ENCODE measurements around the gene CAMTA1. TPM values are rescaled to one million over a fixed set of nuclear protein-coding genes. Genes with fewer than 3 reads are reported as not detected.

CAMTA1 gene
- total RNA-seq, 5 donors from 2014 or later (not counting 1 experiment from before 2014, with no cell fraction given): 29.7 to 37.4 (median 34.6) TPM

- ChIA-PET CTCF (no interaction called here), POLR2A (no interaction called here)
- Histone ChIP-seq H3K27ac (ENCODE audit: low read length) (no peak overlapping the region), H3K9me3 (no peaks in the 10 kb centered on the region), H3K4me3 (ENCODE audit: control insufficient read depth in 1 of 2, extremely low read depth in 1 of 2, low read length in 1 of 2) (no peak overlapping the region), H3K27me3 (replicated peaks in 1 of 2; ENCODE audit: control insufficient read depth in 2 of 2, extremely low read depth in 1 of 2, insufficient read depth in 2 of 2, low read length in 1 of 2) (peaks cover 2 to 26% of the 10 kb centered on the region in 2 experiments), H3K36me3 (ENCODE audit: control insufficient read depth in 2 of 2, extremely low read depth in 1 of 2, insufficient read depth in 1 of 2, low read length in 1 of 2) (no peaks in the 10 kb centered on the region), H3K4me1 (ENCODE audit: control insufficient read depth in 1 of 2, extremely low read depth in 1 of 2, insufficient read depth in 2 of 2, low read length in 2 of 2) (no peaks in the 10 kb centered on the region)
- H3K9me3 Mint-ChIP-seq: peaks cover 5 to 9% (median 6%) of the 10 kb centered on the region in 3 donors
- H3K4me3 Mint-ChIP-seq: no peak overlapping the region
- H3K4me1 Mint-ChIP-seq: no peaks in the 10 kb centered on the region
- H3K27me3 Mint-ChIP-seq: peaks cover 31 to 36% of the 10 kb centered on the region in 2 donors
- H3K27ac Mint-ChIP-seq: peak overlapping the region in 1 of 2 donors; percentile 13
- ATAC-seq (replicated peaks in 1 of 4) (no peak), DNase-seq (no peak)
- 85% methylated on average over 3 of the region's 4 CpGs for WGBS (ENCODE audit: insufficient coverage)
- no peaks in the 10 kb centered on the region for H3K36me3 Mint-ChIP-seq
These were observed 478.8 kb downstream of the CAMTA1 start for GRCh38 chr1:7264101-7264500.

- peaks cover 31 to 36% of the 10 kb centered on the region in 2 donors for H3K27me3 Mint-ChIP-seq
These were observed 480.6 kb downstream of the CAMTA1 start for GRCh38 chr1:7265771-7266371.

GRCh38 chr1:7266561-7266960, 481.3 kb downstream of the CAMTA1 start:
- peaks cover 30 to 43% of the 10 kb centered on the region in 2 donors for H3K27me3 Mint-ChIP-seq
- ATAC-seq (replicated peaks in 1 of 4): no peak
- H3K4me3 ChIP-seq (ENCODE audit: control insufficient read depth in 1 of 2, extremely low read depth in 1 of 2, low read length in 1 of 2): no peak overlapping the region
- H3K27me3 ChIP-seq (replicated peaks in 1 of 2; ENCODE audit: control insufficient read depth in 2 of 2, extremely low read depth in 1 of 2, insufficient read depth in 2 of 2, low read length in 1 of 2): peaks cover 2 to 26% of the 10 kb centered on the region in 2 experiments
- H3K4me1 Mint-ChIP-seq: no peaks in the 10 kb centered on the region
- 88% methylated on average over 5 of the region's 5 CpGs for WGBS (ENCODE audit: insufficient coverage)
- H3K4me1 ChIP-seq (ENCODE audit: control insufficient read depth in 1 of 2, extremely low read depth in 1 of 2, insufficient read depth in 2 of 2, low read length in 2 of 2): no peaks in the 10 kb centered on the region
- peaks cover 10 to 16% (median 14%) of the 10 kb centered on the region in 3 donors for H3K9me3 Mint-ChIP-seq
- peaks cover 3% of the 10 kb centered on the region for H3K9me3 ChIP-seq
- ChIA-PET POLR2A (no interaction called here), CTCF (no interaction called here)
- no peaks in the 10 kb centered on the region for H3K36me3 ChIP-seq (ENCODE audit: control insufficient read depth in 2 of 2, extremely low read depth in 1 of 2, insufficient read depth in 1 of 2, low read length in 1 of 2)
- H3K4me3 Mint-ChIP-seq: no peak overlapping the region
- DNase-seq: no peak
- no peak overlapping the region for H3K27ac ChIP-seq (ENCODE audit: low read length)
- H3K36me3 Mint-ChIP-seq: no peaks in the 10 kb centered on the region
- no peak overlapping the region for H3K27ac Mint-ChIP-seq

More at GRCh38 chr1:7265771-7266371, 480.6 kb downstream of the CAMTA1 start:
- Histone ChIP-seq H3K4me3 (ENCODE audit: control insufficient read depth in 1 of 2, extremely low read depth in 1 of 2, low read length in 1 of 2) (no peak overlapping the region), H3K9me3 (peaks cover 3% of the 10 kb centered on the region), H3K4me1 (ENCODE audit: control insufficient read depth in 1 of 2, extremely low read depth in 1 of 2, insufficient read depth in 2 of 2, low read length in 2 of 2) (no peaks in the 10 kb centered on the region), H3K27me3 (replicated peaks in 1 of 2; ENCODE audit: control insufficient read depth in 2 of 2, extremely low read depth in 1 of 2, insufficient read depth in 2 of 2, low read length in 1 of 2) (peaks cover 2 to 26% of the 10 kb centered on the region in 2 experiments), H3K36me3 (ENCODE audit: control insufficient read depth in 2 of 2, extremely low read depth in 1 of 2, insufficient read depth in 1 of 2, low read length in 1 of 2) (no peaks in the 10 kb centered on the region), H3K27ac (ENCODE audit: low read length) (no peak overlapping the region)
- CTCF ChIA-PET: no interaction called here
- Mint-ChIP-seq H3K9me3 (peaks cover 10 to 16% (median 14%) of the 10 kb centered on the region in 3 donors), H3K4me1 (no peaks in the 10 kb centered on the region), H3K4me3 (no peak overlapping the region), H3K27ac (no peak overlapping the region), H3K36me3 (no peaks in the 10 kb centered on the region)
- ATAC-seq (replicated peaks in 1 of 4): no peak
- 83% methylated on average over 7 of the region's 9 CpGs for WGBS (ENCODE audit: insufficient coverage)
- POLR2A ChIA-PET: no interaction called here
- no peak for DNase-seq

- Histone ChIP-seq H3K27me3 (replicated peaks in 1 of 2; ENCODE audit: control insufficient read depth in 2 of 2, extremely low read depth in 1 of 2, insufficient read depth in 2 of 2, low read length in 1 of 2) (peaks cover 2 to 21% of the 10 kb centered on the region in 2 experiments), H3K27ac (ENCODE audit: low read length) (no peak overlapping the region), H3K4me3 (ENCODE audit: control insufficient read depth in 1 of 2, extremely low read depth in 1 of 2, low read length in 1 of 2) (no peak overlapping the region), H3K9me3 (peaks cover 3% of the 10 kb centered on the region), H3K36me3 (ENCODE audit: control insufficient read depth in 2 of 2, extremely low read depth in 1 of 2, insufficient read depth in 1 of 2, low read length in 1 of 2) (no peaks in the 10 kb centered on the region), H3K4me1 (ENCODE audit: control insufficient read depth in 1 of 2, extremely low read depth in 1 of 2, insufficient read depth in 2 of 2, low read length in 2 of 2) (no peaks in the 10 kb centered on the region)
- H3K36me3 Mint-ChIP-seq: no peaks in the 10 kb centered on the region
- no peak overlapping the region for H3K27ac Mint-ChIP-seq
- H3K4me1 Mint-ChIP-seq: no peaks in the 10 kb centered on the region
- ATAC-seq (replicated peaks in 1 of 4) (no peak), DNase-seq (no peak)
- CTCF ChIA-PET: no interaction called here
- H3K4me3 Mint-ChIP-seq: no peak overlapping the region
- POLR2A ChIA-PET: no interaction called here
- H3K9me3 Mint-ChIP-seq: peaks cover 10 to 16% (median 14%) of the 10 kb centered on the region in 3 donors
- peaks cover 29 to 41% of the 10 kb centered on the region in 2 donors for H3K27me3 Mint-ChIP-seq
These were observed 482.2 kb downstream of the CAMTA1 start for GRCh38 chr1:7267493-7267892.

- H3K9me3 ChIP-seq: peaks cover 3% of the 10 kb centered on the region
- no peaks in the 10 kb centered on the region for H3K4me1 Mint-ChIP-seq
- POLR2A ChIA-PET: no interaction called here
- ATAC-seq (replicated peaks in 1 of 4) (no peak), DNase-seq (no peak)
- no peaks in the 10 kb centered on the region for H3K4me1 ChIP-seq (ENCODE audit: control insufficient read depth in 1 of 2, extremely low read depth in 1 of 2, insufficient read depth in 2 of 2, low read length in 2 of 2)
- H3K27me3 ChIP-seq (replicated peaks in 1 of 2; ENCODE audit: control insufficient read depth in 2 of 2, extremely low read depth in 1 of 2, insufficient read depth in 2 of 2, low read length in 1 of 2): peaks cover 2 to 17% of the 10 kb centered on the region in 2 experiments
- CTCF ChIA-PET: no interaction called here
- no peak overlapping the region for H3K4me3 ChIP-seq (ENCODE audit: control insufficient read depth in 1 of 2, extremely low read depth in 1 of 2, low read length in 1 of 2)
- H3K9me3 Mint-ChIP-seq: peaks cover 10 to 16% (median 14%) of the 10 kb centered on the region in 3 donors
- H3K4me3 Mint-ChIP-seq: no peak overlapping the region
- H3K36me3 Mint-ChIP-seq: no peaks in the 10 kb centered on the region
- H3K27ac Mint-ChIP-seq: no peak overlapping the region
- peaks cover 14 to 30% of the 10 kb centered on the region in 2 donors for H3K27me3 Mint-ChIP-seq
- no peaks in the 10 kb centered on the region for H3K36me3 ChIP-seq (ENCODE audit: control insufficient read depth in 2 of 2, extremely low read depth in 1 of 2, insufficient read depth in 1 of 2, low read length in 1 of 2)
- H3K27ac ChIP-seq (ENCODE audit: low read length): no peak overlapping the region
These were observed 483.7 kb downstream of the CAMTA1 start for GRCh38 chr1:7268983-7269382.

GRCh38 chr1:7269525-7269924, 484.3 kb downstream of the CAMTA1 start:
- H3K27me3 Mint-ChIP-seq: peaks cover 13 to 30% of the 10 kb centered on the region in 2 donors
- no peaks in the 10 kb centered on the region for H3K36me3 Mint-ChIP-seq
- H3K27ac Mint-ChIP-seq: no peak overlapping the region
- POLR2A ChIA-PET: no interaction called here
- no peaks in the 10 kb centered on the region for H3K4me1 Mint-ChIP-seq
- peaks cover 10 to 16% (median 14%) of the 10 kb centered on the region in 3 donors for H3K9me3 Mint-ChIP-seq
- peaks cover 2 to 14% of the 10 kb centered on the region in 2 experiments for H3K27me3 ChIP-seq (replicated peaks in 1 of 2; ENCODE audit: control insufficient read depth in 2 of 2, extremely low read depth in 1 of 2, insufficient read depth in 2 of 2, low read length in 1 of 2)
- H3K9me3 ChIP-seq: peaks cover 3% of the 10 kb centered on the region
- H3K4me3 ChIP-seq (ENCODE audit: control insufficient read depth in 1 of 2, extremely low read depth in 1 of 2, low read length in 1 of 2): no peak overlapping the region
- H3K36me3 ChIP-seq (ENCODE audit: control insufficient read depth in 2 of 2, extremely low read depth in 1 of 2, insufficient read depth in 1 of 2, low read length in 1 of 2): no peaks in the 10 kb centered on the region
- ATAC-seq (replicated peaks in 1 of 4) (no peak), DNase-seq (no peak)
- WGBS (ENCODE audit: insufficient coverage): no CpG with 5 or more reads among the region's 1 CpG
- CTCF ChIA-PET: no interaction called here
- no peaks in the 10 kb centered on the region for H3K4me1 ChIP-seq (ENCODE audit: control insufficient read depth in 1 of 2, extremely low read depth in 1 of 2, insufficient read depth in 2 of 2, low read length in 2 of 2)
- H3K4me3 Mint-ChIP-seq: no peak overlapping the region
- H3K27ac ChIP-seq (ENCODE audit: low read length): no peak overlapping the region

GRCh38 chr1:7274256-7274655, 489.0 kb downstream of the CAMTA1 start:
- H3K27me3 Mint-ChIP-seq: peaks cover 12 to 20% of the 10 kb centered on the region in 2 donors
- no peaks in the 10 kb centered on the region for H3K4me1 ChIP-seq (ENCODE audit: control insufficient read depth in 1 of 2, extremely low read depth in 1 of 2, insufficient read depth in 2 of 2, low read length in 2 of 2)
- WGBS (ENCODE audit: insufficient coverage): no CpG with 5 or more reads among the region's 3 CpGs
- H3K36me3 Mint-ChIP-seq: no peaks in the 10 kb centered on the region
- H3K9me3 Mint-ChIP-seq: peaks cover 14 to 16% (median 15%) of the 10 kb centered on the region in 3 donors
- no peak overlapping the region for H3K27ac Mint-ChIP-seq
- CTCF ChIA-PET: no interaction called here
- POLR2A ChIA-PET: no interaction called here
- H3K27ac ChIP-seq (ENCODE audit: low read length): no peak overlapping the region
- no peak overlapping the region for H3K4me3 Mint-ChIP-seq
- H3K36me3 ChIP-seq (ENCODE audit: control insufficient read depth in 2 of 2, extremely low read depth in 1 of 2, insufficient read depth in 1 of 2, low read length in 1 of 2): no peaks in the 10 kb centered on the region
- H3K4me1 Mint-ChIP-seq: no peaks in the 10 kb centered on the region
- no peak for ATAC-seq (replicated peaks in 1 of 4)
- H3K27me3 ChIP-seq (replicated peaks in 1 of 2; ENCODE audit: control insufficient read depth in 2 of 2, extremely low read depth in 1 of 2, insufficient read depth in 2 of 2, low read length in 1 of 2): peaks cover 0 to under 1% of the 10 kb centered on the region in 2 experiments
- H3K4me3 ChIP-seq (ENCODE audit: control insufficient read depth in 1 of 2, extremely low read depth in 1 of 2, low read length in 1 of 2): no peak overlapping the region
- no peak for DNase-seq
- peaks cover 3% of the 10 kb centered on the region for H3K9me3 ChIP-seq

Measured in T-cell (primary cell).